Hepatocyte (in vitro differentiated cells): ENCODE measurements around the gene MAP3K10. TPM values are rescaled to one million over a fixed set of nuclear protein-coding genes. Genes with fewer than 3 reads are reported as not detected.

Experiments used
- DNase-seq: peaks from one replicate; pipeline ENCODE4 v3.0.0-alpha.2; 2016; ENCODE audit warnings: low spot score
- H2AFZ ChIP-seq: fragments of 200-600 bp; sonication (generic); 2 replicates; pipeline ENCODE4 v1.6.0; 2016; ENCODE audit warnings: antibody characterized with exemption, mild to moderate bottlenecking
- H3K27ac ChIP-seq: fragments of 200-600 bp; sonication (generic); 2 replicates; pipeline ENCODE4 v1.5.1; 2016; ENCODE audit warnings: mild to moderate bottlenecking
- H3K27me3 ChIP-seq: fragments of 200-600 bp; sonication (generic); 2 replicates; pipeline ENCODE4 v1.6.1; 2016
- H3K36me3 ChIP-seq: fragments of 200-600 bp; sonication (generic); replicated peaks from 2 replicates; pipeline ENCODE4 v1.5.1; 2016; ENCODE audit warnings: low read depth; ENCODE audit not compliant: insufficient read depth
- H3K4me1 ChIP-seq: fragments of 200-600 bp; sonication (generic); 2 replicates; pipeline ENCODE4 v1.5.1; 2016; ENCODE audit warnings: mild to moderate bottlenecking, moderate library complexity; ENCODE audit not compliant: insufficient read depth
- H3K4me2 ChIP-seq: fragments of 200-600 bp; sonication (generic); 2 replicates; pipeline ENCODE4 v1.6.0; 2016
- H3K4me3 ChIP-seq: fragments of 200-600 bp; sonication (generic); 2 replicates; pipeline ENCODE4 v1.5.1; 2016; ENCODE audit warnings: mild to moderate bottlenecking
- H3K79me2 ChIP-seq: fragments of 200-600 bp; sonication (generic); 2 replicates; pipeline ENCODE4 v1.6.0; 2017; ENCODE audit warnings: mild to moderate bottlenecking
- H3K9me2 ChIP-seq: fragments of 200-600 bp; sonication (generic); replicated peaks from 2 replicates; pipeline ENCODE4 v1.6.0; 2017; ENCODE audit warnings: mild to moderate bottlenecking; ENCODE audit not compliant: insufficient read depth
- H3K9me3 ChIP-seq: fragments of 200-600 bp; sonication (generic); 2 replicates; pipeline ENCODE4 v1.5.1; 2016; ENCODE audit warnings: low read depth, mild to moderate bottlenecking
- H4K20me1 ChIP-seq: fragments of 200-600 bp; sonication (generic); 2 replicates; pipeline ENCODE4 v1.6.0; 2016; ENCODE audit warnings: mild to moderate bottlenecking; ENCODE audit not compliant: insufficient read depth, poor library complexity, severe bottlenecking
- CTCF ChIP-seq: fragments of 200-600 bp; sonication (generic); IDR thresholded peaks from 2 replicates; pipeline ENCODE4 v1.5.1; 2016; ENCODE audit warnings: antibody characterized with exemption, mild to moderate bottlenecking; ENCODE audit not compliant: poor library complexity
- EZH2 ChIP-seq: fragments of 200-600 bp; sonication (generic); IDR thresholded peaks from 2 replicates; pipeline ENCODE4 v1.6.1; 2016; ENCODE audit warnings: antibody characterized with exemption, mild to moderate bottlenecking, borderline replicate concordance
- EZH2phosphoT487 ChIP-seq: fragments of 200-600 bp; sonication (generic); IDR thresholded peaks from one replicate; pipeline ENCODE4 v1.6.1; 2018; ENCODE audit warnings: antibody characterized with exemption, mild to moderate bottlenecking, low read depth, moderate library complexity; ENCODE audit not compliant: unreplicated experiment, severe bottlenecking
- WGBS: methylation state at CpG from one replicate; pipeline ENCODE4 v1.1.6; 2016; ENCODE audit warnings: low lambda C conversion rate; ENCODE audit errors: missing lambda C conversion rate; 5-methylcytosine and 5-hydroxymethylcytosine counted together
- polyA plus RNA-seq: library from polyadenylated mRNA; unstranded; fragments of >200 nt; fragmentation: Nextera tagmentation; extraction: Ambion mirVana; gene quantifications from 2 replicates; pipeline ENCODE4 v1.2.1, GENCODE V29; 2016
- total RNA-seq: library from RNA; depleted of rRNA; stranded (reverse); fragments of >200 nt; gene quantifications from 2 replicates; pipeline ENCODE4 v1.2.3, GENCODE V29; 2014

MAP3K10 gene
- total and polyA plus RNA-seq, 2 experiments from 2014 or later: 6.1 to 9.1 TPM

GRCh38 chr19:40241809-40242384, 50.7 kb downstream of the MAP3K10 start:
- H3K4me2 ChIP-seq: no peak overlapping the region
- H4K20me1 ChIP-seq: no peaks in the 10 kb centered on the region
- H3K4me3 ChIP-seq: no peak overlapping the region
- DNase-seq: no peak
- no peak overlapping the region for H3K27ac ChIP-seq
- no peaks in the 10 kb centered on the region for H3K27me3 ChIP-seq
- H3K36me3 ChIP-seq: no peaks in the 10 kb centered on the region
- H3K9me2 ChIP-seq: no peaks in the 10 kb centered on the region
- no peak overlapping the region for H2AFZ ChIP-seq
- TF ChIP-seq CTCF: no peak
- no peak for TF ChIP-seq EZH2phosphoT487
- TF ChIP-seq EZH2: no peak
- no peaks in the 10 kb centered on the region for H3K4me1 ChIP-seq
- WGBS: 93% methylated on average over 21 of the region's 21 CpGs
- H3K79me2 ChIP-seq: peaks cover 11% of the 10 kb centered on the region
- no peaks in the 10 kb centered on the region for H3K9me3 ChIP-seq

- TF ChIP-seq CTCF (no peak), EZH2 (no peak), EZH2phosphoT487 (no peak)
- Histone ChIP-seq H3K9me3 (no peaks in the 10 kb centered on the region), H3K4me3 (no peak overlapping the region), H3K9me2 (no peaks in the 10 kb centered on the region), H3K79me2 (peaks cover 11% of the 10 kb centered on the region), H3K36me3 (no peaks in the 10 kb centered on the region), H3K4me1 (no peaks in the 10 kb centered on the region), H2AFZ (no peak overlapping the region), H3K27me3 (no peaks in the 10 kb centered on the region), H3K27ac (no peak overlapping the region), H4K20me1 (no peaks in the 10 kb centered on the region), H3K4me2 (no peak overlapping the region)
- WGBS: 95% methylated on average over 12 of the region's 12 CpGs
- DNase-seq: no peak
These were observed 51.3 kb downstream of the MAP3K10 start for GRCh38 chr19:40242480-40242879.

GRCh38 chr19:40243181-40243580, 52.0 kb downstream of the MAP3K10 start:
- no peaks in the 10 kb centered on the region for H3K4me1 ChIP-seq
- no peaks in the 10 kb centered on the region for H3K9me2 ChIP-seq
- no peaks in the 10 kb centered on the region for H3K9me3 ChIP-seq
- H2AFZ ChIP-seq: no peak overlapping the region
- H3K4me2 ChIP-seq: no peak overlapping the region
- WGBS: 89% methylated on average over 2 of the region's 2 CpGs
- H3K4me3 ChIP-seq: no peak overlapping the region
- no peak for DNase-seq
- H4K20me1 ChIP-seq: no peaks in the 10 kb centered on the region
- no peaks in the 10 kb centered on the region for H3K27me3 ChIP-seq
- peaks cover 11% of the 10 kb centered on the region for H3K79me2 ChIP-seq
- H3K36me3 ChIP-seq: no peaks in the 10 kb centered on the region
- H3K27ac ChIP-seq: no peak overlapping the region
- TF ChIP-seq CTCF (no peak), EZH2 (no peak), EZH2phosphoT487 (no peak)
